Measurements from ENCODE around the gene PEDS1. TPM values are rescaled to one million over a fixed set of nuclear protein-coding genes. Genes with fewer than 3 reads are reported as not detected.

The PEDS1 gene
- total RNA-seq, 1 experiment from 2014 or later = 37.7 TPM

- Histone ChIP-seq H2AFZ (no peak overlapping the region), H4K20me1 (ENCODE audit: insufficient read depth) (peaks cover 20% of the 10 kb centered on the region), H3K4me3 (peak overlapping the region; percentile 88), H3K36me3 (ENCODE audit: low read depth) (peaks cover 29% of the 10 kb centered on the region), H3K9me3 (ENCODE audit: insufficient read depth, low read depth) (no peaks in the 10 kb centered on the region), H3K79me2 (ENCODE audit: low read depth) (peaks cover 50% of the 10 kb centered on the region), H3K27ac (peak overlapping the region; percentile 99), H3K4me1 (replicated peaks; ENCODE audit: insufficient read depth) (peaks cover 41% of the 10 kb centered on the region), H3F3A (ENCODE audit: insufficient read depth, low read depth) (peaks cover 79% of the 10 kb centered on the region), H3K9me2 (ENCODE audit: insufficient read depth) (no peaks in the 10 kb centered on the region), H3K4me2 (peak overlapping the region; percentile 98), H3K27me3 (ENCODE audit: insufficient read depth, low read depth) (no peaks in the 10 kb centered on the region)
- ChIA-PET POLR2A (ENCODE audit: unreplicated experiment) (no interaction called here), CTCF (interaction anchor here (0.6 kb wide), 1 partner anchor 624 kb away, joined by 3 read pairs; no protein-coding TSS in a partner anchor)
- BruUV-seq (replicated peaks) = no TSS peak
- TF ChIP-seq CTCF (conservative IDR thresholded peaks at IDR 0.05) = no peak
- TF ChIP-seq EZH2 (IDR thresholded peaks at IDR 0.05; ENCODE audit: low read depth) = no peak
- DNase-seq = peak in 1 of 2 experiments; percentile 35
- intact Hi-C loops (cut with micrococcal nuclease; ENCODE audit: unreplicated experiment) = no loop called here
Observed at GRCh38 chr20:50194422-50194830, 40.9 kb upstream of the PEDS1 start.

- POLR2A ChIA-PET (ENCODE audit: unreplicated experiment) = interaction anchor here (0.9 kb wide), 1 partner anchor 91 kb away, joined by 4 read pairs; no protein-coding TSS in a partner anchor
- peaks cover 50% of the 10 kb centered on the region for H3K79me2 ChIP-seq (ENCODE audit: low read depth)
- H3K9me2 ChIP-seq (ENCODE audit: insufficient read depth) = no peaks in the 10 kb centered on the region
- H4K20me1 ChIP-seq (ENCODE audit: insufficient read depth) = peaks cover 20% of the 10 kb centered on the region
- H3K4me3 ChIP-seq = peak overlapping the region; percentile 88
- no peaks in the 10 kb centered on the region for H3K9me3 ChIP-seq (ENCODE audit: insufficient read depth, low read depth)
- CTCF ChIA-PET = interaction anchor here (0.6 kb wide), 1 partner anchor 625 kb away, joined by 3 read pairs; no protein-coding TSS in a partner anchor
- peaks cover 29% of the 10 kb centered on the region for H3K36me3 ChIP-seq (ENCODE audit: low read depth)
- peak overlapping the region; percentile 98 for H3K4me2 ChIP-seq
- H3K27ac ChIP-seq = peak overlapping the region; percentile 99
- intact Hi-C loops (cut with micrococcal nuclease; ENCODE audit: unreplicated experiment) = loop anchor here (2.0 kb wide), 3 partner anchors 51 to 183 kb away; no protein-coding TSS in a partner anchor
- H3K4me1 ChIP-seq (replicated peaks; ENCODE audit: insufficient read depth) = peaks cover 45% of the 10 kb centered on the region
- no TSS peak for BruUV-seq (replicated peaks)
- no peak overlapping the region for H2AFZ ChIP-seq
- H3F3A ChIP-seq (ENCODE audit: insufficient read depth, low read depth) = peaks cover 79% of the 10 kb centered on the region
- DNase-seq = peak; percentile 38 to 48
- TF ChIP-seq CTCF (conservative IDR thresholded peaks at IDR 0.05) (0 out of 2 replicates have a peak, but pooled peaks have one; percentile 0), EZH2 (IDR thresholded peaks at IDR 0.05; ENCODE audit: low read depth) (no peak)
- no peaks in the 10 kb centered on the region for H3K27me3 ChIP-seq (ENCODE audit: insufficient read depth, low read depth)
Observed at GRCh38 chr20:50193836-50194421, 40.4 kb upstream of the PEDS1 start.

- H3K79me2 ChIP-seq (ENCODE audit: low read depth) = peaks cover 50% of the 10 kb centered on the region
- DNase-seq = peak; percentile 34 to 49
- no peak for TF ChIP-seq EZH2 (IDR thresholded peaks at IDR 0.05; ENCODE audit: low read depth)
- no peak for TF ChIP-seq CTCF (conservative IDR thresholded peaks at IDR 0.05)
- H3K36me3 ChIP-seq (ENCODE audit: low read depth) = peaks cover 29% of the 10 kb centered on the region
- POLR2A ChIA-PET (ENCODE audit: unreplicated experiment) = interaction anchor here (0.9 kb wide), 1 partner anchor 91 kb away, joined by 4 read pairs; no protein-coding TSS in a partner anchor
- no peaks in the 10 kb centered on the region for H3K9me3 ChIP-seq (ENCODE audit: insufficient read depth, low read depth)
- H2AFZ ChIP-seq = no peak overlapping the region
- no peaks in the 10 kb centered on the region for H3K9me2 ChIP-seq (ENCODE audit: insufficient read depth)
- peak overlapping the region; percentile 98 for H3K4me2 ChIP-seq
- intact Hi-C loops (cut with micrococcal nuclease; ENCODE audit: unreplicated experiment) = loop anchor here (2.0 kb wide), 3 partner anchors 51 to 183 kb away; no protein-coding TSS in a partner anchor
- CTCF ChIA-PET = no interaction called here
- no peaks in the 10 kb centered on the region for H3K27me3 ChIP-seq (ENCODE audit: insufficient read depth, low read depth)
- no TSS peak for BruUV-seq (replicated peaks)
- peak overlapping the region; percentile 88 for H3K4me3 ChIP-seq
- H3F3A ChIP-seq (ENCODE audit: insufficient read depth, low read depth) = peaks cover 78% of the 10 kb centered on the region
- peaks cover 52% of the 10 kb centered on the region for H3K4me1 ChIP-seq (replicated peaks; ENCODE audit: insufficient read depth)
- H4K20me1 ChIP-seq (ENCODE audit: insufficient read depth) = peaks cover 20% of the 10 kb centered on the region
- peak overlapping the region; percentile 99 for H3K27ac ChIP-seq
Observed at GRCh38 chr20:50193199-50193835, 39.8 kb upstream of the PEDS1 start.

All from PC-9 (cell line).